SK-N-SH (cell line): ENCODE measurements around the gene SLC22A7. TPM values are rescaled to one million over a fixed set of nuclear protein-coding genes. Genes with fewer than 3 reads are reported as not detected.

ENCODE experiments used
- CTCF ChIA-PET: fragments of 300-600, 350-600 bp; formaldehyde crosslinking; extraction: SDS; loops from one replicate; lab custom pipeline; 2021; lab: Yijun Ruan, JAX
- POLR2A ChIA-PET: fragments of 350-600 bp; sonication (Branson Sonifier 250); formaldehyde crosslinking; extraction: SDS; loops from one replicate; lab custom pipeline; 2020; ENCODE audit warnings: antibody characterized with exemption, inconsistent platforms; lab: Yijun Ruan, JAX
- DNase-seq: peaks from one replicate; pipeline ENCODE4 v3.0.0; 2012
- H2AFZ ChIP-seq: fragments of 200-600 bp; sonication (generic); 2 replicates; pipeline ENCODE4 v1.8.1; 2016; ENCODE audit warnings: antibody characterized with exemption, mild to moderate bottlenecking, low read depth
- H3F3A ChIP-seq: fragments of 200-600 bp; sonication (generic); replicated peaks from 2 replicates; pipeline ENCODE3; 2016; ENCODE audit warnings: antibody characterized with exemption, mild to moderate bottlenecking; ENCODE audit not compliant: insufficient read depth
- H3K27ac ChIP-seq, 2 experiments: fragments of 200-500 bp in 1 of 2; fragments of 200-600 bp in 1 of 2; sonication (Bioruptor generic) in 1 of 2; sonication (generic), shearing (Covaris generic) in 1 of 2; 2 replicates each; pipeline versions ENCODE4 v1.5.1 to v1.6.1; 2014 to 2016; ENCODE audit warnings: low read depth in 2 of 2, inconsistent platforms in 1 of 2, low read length in 1 of 2, mild to moderate bottlenecking in 1 of 2, mixed read lengths in 1 of 2
- H3K27me3 ChIP-seq: fragments of 200-600 bp; sonication (generic), shearing (Covaris generic); 2 replicates; pipeline ENCODE4 v1.6.1; 2016; ENCODE audit warnings: mixed run types; ENCODE audit not compliant: insufficient read depth
- H3K36me3 ChIP-seq, 2 experiments: fragments of 200-500 bp in 1 of 2; fragments of 200-600 bp in 1 of 2; sonication (Bioruptor generic) in 1 of 2; sonication (generic) in 1 of 2; replicated peaks in 1 of 2; 2 replicates each; pipeline versions ENCODE3 to v1.5.1; 2014 to 2016; ENCODE audit warnings: low read length in 1 of 2, mild to moderate bottlenecking in 1 of 2; ENCODE audit not compliant: insufficient read depth in 2 of 2, control insufficient read depth in 1 of 2
- H3K4me1 ChIP-seq, 2 experiments: fragments of 200-500 bp in 1 of 2; fragments of 200-600 bp in 1 of 2; sonication (Bioruptor generic) in 1 of 2; sonication (generic), shearing (Covaris generic) in 1 of 2; 2 replicates each; pipeline versions ENCODE4 v1.5.1 to v1.6.1; 2014 to 2016; ENCODE audit warnings: low read depth in 1 of 2, low read length in 1 of 2, mixed run types in 1 of 2; ENCODE audit not compliant: insufficient read depth in 2 of 2, control insufficient read depth in 1 of 2
- H3K4me2 ChIP-seq: fragments of 200-600 bp; sonication (generic), shearing (Covaris generic); 2 replicates; pipeline ENCODE4 v1.6.1; 2017; ENCODE audit warnings: mixed run types
- H3K4me3 ChIP-seq, 2 experiments: fragments of 200-500 bp in 1 of 2; fragments of 200-600 bp in 1 of 2; sonication (Bioruptor generic) in 1 of 2; sonication (generic), shearing (Covaris generic) in 1 of 2; 2 replicates each; pipeline versions ENCODE4 v1.5.1 to v1.8.1; 2014 to 2016; ENCODE audit warnings: low read depth in 2 of 2, inconsistent platforms in 1 of 2, low read length in 1 of 2, mild to moderate bottlenecking in 1 of 2, mixed read lengths in 1 of 2, moderate library complexity in 1 of 2
- H3K79me2 ChIP-seq: fragments of 200-600 bp; sonication (generic); 2 replicates; pipeline ENCODE4 v1.8.1; 2017; ENCODE audit warnings: mild to moderate bottlenecking; ENCODE audit not compliant: insufficient read depth
- H3K9ac ChIP-seq: fragments of 200-600 bp; sonication (generic); 2 replicates; pipeline ENCODE4 v1.6.1; 2017; ENCODE audit warnings: mixed run types
- H3K9me2 ChIP-seq: fragments of 200-600 bp; sonication (generic); 2 replicates; pipeline ENCODE4 v1.6.1; 2017; ENCODE audit warnings: mixed run types
- H3K9me3 ChIP-seq: fragments of 200-600 bp; sonication (generic); 2 replicates; pipeline ENCODE4 v1.6.1; 2017; ENCODE audit warnings: mixed run types, mild to moderate bottlenecking, moderate library complexity
- H4K20me1 ChIP-seq: fragments of 200-600 bp; sonication (generic); 2 replicates; pipeline ENCODE4 v1.6.1; 2017; ENCODE audit warnings: mild to moderate bottlenecking, mixed run types; ENCODE audit not compliant: insufficient read depth
- CHD2 ChIP-seq: fragments of 150-350 bp; IDR thresholded peaks from 2 replicates; pipeline ENCODE4 v1.6.1; 2018; ENCODE audit warnings: low read length; ENCODE audit not compliant: partially characterized antibody
- EP300 ChIP-seq, 2 experiments: IDR thresholded peaks; 2 replicates each; pipeline versions ENCODE4 v1.4.0 to v1.6.1; 2012; ENCODE audit warnings: borderline replicate concordance in 1 of 2, low read depth in 1 of 2, low read length in 1 of 2
- FOSL2 ChIP-seq: IDR thresholded peaks from 2 replicates; pipeline ENCODE4 v1.4.0; 2012; ENCODE audit warnings: low read depth, mild to moderate bottlenecking, moderate library complexity, borderline replicate concordance
- FOXJ3 ChIP-seq: sonication (generic); formaldehyde crosslinking; IDR thresholded peaks from 2 replicates; pipeline ENCODE4 v1.5.1; 2020; ENCODE audit warnings: mild to moderate bottlenecking, missing genetic modification reagents
- GABPA ChIP-seq: IDR thresholded peaks from 2 replicates; pipeline ENCODE4 v1.4.0; 2012; ENCODE audit warnings: low read depth, mild to moderate bottlenecking
- MEF2A ChIP-seq: IDR thresholded peaks from 2 replicates; pipeline ENCODE4 v1.4.0; 2012; ENCODE audit warnings: low read depth, borderline replicate concordance
- MXI1 ChIP-seq: IDR thresholded peaks from 2 replicates; pipeline ENCODE4 v1.6.1; 2012; ENCODE audit warnings: mild to moderate bottlenecking, low read depth, low read length, improper control_type of control experiment
- NRF1 ChIP-seq: IDR thresholded peaks from 2 replicates; pipeline ENCODE4 v1.6.1; 2012; ENCODE audit warnings: low read depth, mild to moderate bottlenecking, low read length
- RCOR1 ChIP-seq: fragments of 150-350 bp; IDR thresholded peaks from 2 replicates; pipeline ENCODE4 v1.6.1; 2017; ENCODE audit warnings: antibody characterized with exemption, low read length
- TCF12 ChIP-seq: IDR thresholded peaks from 2 replicates; pipeline ENCODE4 v1.4.0; 2012
- YY1 ChIP-seq: IDR thresholded peaks from 2 replicates; pipeline ENCODE4 v1.4.0; 2012; ENCODE audit warnings: low read depth, mild to moderate bottlenecking
- WGBS: methylation state at CpG from one replicate; pipeline ENCODE4 v1.1.6; 2017; ENCODE audit warnings: low lambda C conversion rate; 5-methylcytosine and 5-hydroxymethylcytosine counted together
- polyA plus RNA-seq, 3 experiments: library from polyadenylated mRNA; depleted of rRNA; stranded (reverse); fragments of >200 nt; gene quantifications; 2 replicates each; pipeline ENCODE4 v1.2.3, GENCODE V29; 2012
- TF ChIP-seq, protein P1 (sequence below): IDR thresholded peaks from 2 replicates; pipeline ENCODE4 v1.6.1; 2012; ENCODE audit warnings: mild to moderate bottlenecking, low read depth, low read length, moderate library complexity
- TF ChIP-seq, protein P2 (sequence below): IDR thresholded peaks from 2 replicates; pipeline ENCODE4; 2012
- TF ChIP-seq, protein P3 (sequence below): IDR thresholded peaks from 2 replicates; pipeline ENCODE4 v1.4.0; 2012; ENCODE audit warnings: low read depth, borderline replicate concordance
- TF ChIP-seq, protein P4 (sequence below): IDR thresholded peaks from 2 replicates; pipeline ENCODE4 v1.4.0; 2012; ENCODE audit warnings: low read depth
- TF ChIP-seq, protein P5 (sequence below): IDR thresholded peaks from 2 replicates; pipeline ENCODE4 v1.4.0; 2012; ENCODE audit warnings: low read depth, borderline replicate concordance

Gene SLC22A7
- polyA plus RNA-seq, 1 of the 3 experiments (the other 2 are of a cell fraction), result not detected

DNA sequence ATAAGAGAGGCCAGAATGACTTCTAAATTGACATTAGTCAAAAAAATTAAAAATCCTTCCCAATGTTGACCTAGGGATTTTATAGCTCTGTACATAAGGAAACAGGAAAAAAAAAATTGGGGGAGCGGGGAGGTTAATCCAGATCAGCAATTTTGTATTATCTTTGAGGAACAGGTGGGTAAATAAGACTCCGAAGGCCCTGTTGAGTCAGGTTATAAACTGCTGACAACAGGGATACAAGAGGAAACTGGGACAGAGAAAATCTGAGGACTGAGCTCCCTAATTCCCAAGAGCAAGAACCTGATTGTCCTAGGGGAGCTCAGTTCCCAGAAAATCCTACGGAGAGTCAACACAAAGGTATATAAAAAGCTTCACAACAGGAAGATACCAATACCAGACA, 37.4 kb downstream of the SLC22A7 start:
- DNase-seq, result no peak
- TF ChIP-seq YY1 (no peak), EP300 (IDR thresholded peaks at IDR 0.05; ENCODE audit: borderline replicate concordance in 1 of 2, low read depth in 1 of 2, low read length in 1 of 2) (no peak), CHD2 (no peak)
- Histone ChIP-seq H3F3A (peaks cover 6% of the 10 kb centered on the region), H3K4me2 (no peak overlapping the region), H3K9me2 (no peaks in the 10 kb centered on the region), H2AFZ (no peak overlapping the region), H3K27ac (no peak overlapping the region), H3K79me2 (no peaks in the 10 kb centered on the region), H4K20me1 (no peaks in the 10 kb centered on the region), H3K27me3 (no peaks in the 10 kb centered on the region), H3K9me3 (no peaks in the 10 kb centered on the region), H3K4me1 (no peaks in the 10 kb centered on the region), H3K4me3 (no peak overlapping the region), H3K36me3 (peaks cover 20 to 39% of the 10 kb centered on the region in 2 experiments), H3K9ac (no peak overlapping the region)
- POLR2A ChIA-PET, result no interaction called here
- 94% methylated on average over 3 of the region's 3 CpGs for WGBS
- CTCF ChIA-PET, result interaction anchor here (0.6 to 1.8 kb wide), 6 partner anchors 11 to 160 kb away, joined by 3 to 8 read pairs (median 6); no protein-coding TSS in a partner anchor

DNA sequence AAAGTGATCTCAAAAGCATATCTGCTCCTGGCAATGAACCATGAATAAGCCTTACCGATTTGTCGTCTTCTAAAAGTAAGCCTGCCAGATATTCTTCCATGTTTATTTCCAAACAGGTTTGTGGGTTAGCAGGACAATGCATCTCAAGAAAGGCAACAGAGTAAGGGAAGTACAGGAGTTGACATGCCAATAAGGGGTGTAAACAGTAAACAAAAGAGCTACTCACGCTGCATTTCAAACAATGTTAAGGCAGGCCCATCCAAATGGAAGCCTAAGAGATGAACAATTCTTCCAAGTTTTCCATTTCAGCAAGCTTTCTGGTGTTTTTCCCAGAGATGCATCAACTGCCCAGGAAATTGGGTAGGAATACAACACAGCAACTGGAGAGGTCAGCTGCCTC, 38.3 kb downstream of the SLC22A7 start:
- H3K9ac ChIP-seq, result no peak overlapping the region
- no peaks in the 10 kb centered on the region for H3K9me3 ChIP-seq
- H2AFZ ChIP-seq, result no peak overlapping the region
- no peaks in the 10 kb centered on the region for H3K27me3 ChIP-seq
- no peaks in the 10 kb centered on the region for H3K9me2 ChIP-seq
- peaks cover 28 to 44% of the 10 kb centered on the region in 2 experiments for H3K36me3 ChIP-seq
- peaks cover 6% of the 10 kb centered on the region for H3F3A ChIP-seq
- H3K79me2 ChIP-seq, result no peaks in the 10 kb centered on the region
- H3K4me3 ChIP-seq, result no peak overlapping the region
- WGBS, result 94% methylated on average over 3 of the region's 3 CpGs
- H3K27ac ChIP-seq, result no peak overlapping the region
- TF ChIP-seq, protein P1, sequence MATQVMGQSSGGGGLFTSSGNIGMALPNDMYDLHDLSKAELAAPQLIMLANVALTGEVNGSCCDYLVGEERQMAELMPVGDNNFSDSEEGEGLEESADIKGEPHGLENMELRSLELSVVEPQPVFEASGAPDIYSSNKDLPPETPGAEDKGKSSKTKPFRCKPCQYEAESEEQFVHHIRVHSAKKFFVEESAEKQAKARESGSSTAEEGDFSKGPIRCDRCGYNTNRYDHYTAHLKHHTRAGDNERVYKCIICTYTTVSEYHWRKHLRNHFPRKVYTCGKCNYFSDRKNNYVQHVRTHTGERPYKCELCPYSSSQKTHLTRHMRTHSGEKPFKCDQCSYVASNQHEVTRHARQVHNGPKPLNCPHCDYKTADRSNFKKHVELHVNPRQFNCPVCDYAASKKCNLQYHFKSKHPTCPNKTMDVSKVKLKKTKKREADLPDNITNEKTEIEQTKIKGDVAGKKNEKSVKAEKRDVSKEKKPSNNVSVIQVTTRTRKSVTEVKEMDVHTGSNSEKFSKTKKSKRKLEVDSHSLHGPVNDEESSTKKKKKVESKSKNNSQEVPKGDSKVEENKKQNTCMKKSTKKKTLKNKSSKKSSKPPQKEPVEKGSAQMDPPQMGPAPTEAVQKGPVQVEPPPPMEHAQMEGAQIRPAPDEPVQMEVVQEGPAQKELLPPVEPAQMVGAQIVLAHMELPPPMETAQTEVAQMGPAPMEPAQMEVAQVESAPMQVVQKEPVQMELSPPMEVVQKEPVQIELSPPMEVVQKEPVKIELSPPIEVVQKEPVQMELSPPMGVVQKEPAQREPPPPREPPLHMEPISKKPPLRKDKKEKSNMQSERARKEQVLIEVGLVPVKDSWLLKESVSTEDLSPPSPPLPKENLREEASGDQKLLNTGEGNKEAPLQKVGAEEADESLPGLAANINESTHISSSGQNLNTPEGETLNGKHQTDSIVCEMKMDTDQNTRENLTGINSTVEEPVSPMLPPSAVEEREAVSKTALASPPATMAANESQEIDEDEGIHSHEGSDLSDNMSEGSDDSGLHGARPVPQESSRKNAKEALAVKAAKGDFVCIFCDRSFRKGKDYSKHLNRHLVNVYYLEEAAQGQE, result no peak
- TF ChIP-seq GABPA (no peak), FOXJ3 (CRISPR knock-in tag) (no peak), RCOR1 (no peak), NRF1 (no peak), MEF2A (no peak), MXI1 (no peak), YY1 (no peak), TCF12 (no peak), FOSL2 (no peak)
- TF ChIP-seq, protein P2, sequence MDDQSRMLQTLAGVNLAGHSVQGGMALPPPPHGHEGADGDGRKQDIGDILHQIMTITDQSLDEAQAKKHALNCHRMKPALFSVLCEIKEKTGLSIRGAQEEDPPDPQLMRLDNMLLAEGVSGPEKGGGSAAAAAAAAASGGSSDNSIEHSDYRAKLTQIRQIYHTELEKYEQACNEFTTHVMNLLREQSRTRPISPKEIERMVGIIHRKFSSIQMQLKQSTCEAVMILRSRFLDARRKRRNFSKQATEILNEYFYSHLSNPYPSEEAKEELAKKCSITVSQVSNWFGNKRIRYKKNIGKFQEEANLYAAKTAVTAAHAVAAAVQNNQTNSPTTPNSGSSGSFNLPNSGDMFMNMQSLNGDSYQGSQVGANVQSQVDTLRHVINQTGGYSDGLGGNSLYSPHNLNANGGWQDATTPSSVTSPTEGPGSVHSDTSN, result no peak
- TF ChIP-seq, protein P3, sequence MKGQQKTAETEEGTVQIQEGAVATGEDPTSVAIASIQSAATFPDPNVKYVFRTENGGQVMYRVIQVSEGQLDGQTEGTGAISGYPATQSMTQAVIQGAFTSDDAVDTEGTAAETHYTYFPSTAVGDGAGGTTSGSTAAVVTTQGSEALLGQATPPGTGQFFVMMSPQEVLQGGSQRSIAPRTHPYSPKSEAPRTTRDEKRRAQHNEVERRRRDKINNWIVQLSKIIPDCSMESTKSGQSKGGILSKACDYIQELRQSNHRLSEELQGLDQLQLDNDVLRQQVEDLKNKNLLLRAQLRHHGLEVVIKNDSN, result no peak
- TF ChIP-seq, protein P4, sequence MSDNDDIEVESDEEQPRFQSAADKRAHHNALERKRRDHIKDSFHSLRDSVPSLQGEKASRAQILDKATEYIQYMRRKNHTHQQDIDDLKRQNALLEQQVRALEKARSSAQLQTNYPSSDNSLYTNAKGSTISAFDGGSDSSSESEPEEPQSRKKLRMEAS, result no peak
- TF ChIP-seq, protein P5, sequence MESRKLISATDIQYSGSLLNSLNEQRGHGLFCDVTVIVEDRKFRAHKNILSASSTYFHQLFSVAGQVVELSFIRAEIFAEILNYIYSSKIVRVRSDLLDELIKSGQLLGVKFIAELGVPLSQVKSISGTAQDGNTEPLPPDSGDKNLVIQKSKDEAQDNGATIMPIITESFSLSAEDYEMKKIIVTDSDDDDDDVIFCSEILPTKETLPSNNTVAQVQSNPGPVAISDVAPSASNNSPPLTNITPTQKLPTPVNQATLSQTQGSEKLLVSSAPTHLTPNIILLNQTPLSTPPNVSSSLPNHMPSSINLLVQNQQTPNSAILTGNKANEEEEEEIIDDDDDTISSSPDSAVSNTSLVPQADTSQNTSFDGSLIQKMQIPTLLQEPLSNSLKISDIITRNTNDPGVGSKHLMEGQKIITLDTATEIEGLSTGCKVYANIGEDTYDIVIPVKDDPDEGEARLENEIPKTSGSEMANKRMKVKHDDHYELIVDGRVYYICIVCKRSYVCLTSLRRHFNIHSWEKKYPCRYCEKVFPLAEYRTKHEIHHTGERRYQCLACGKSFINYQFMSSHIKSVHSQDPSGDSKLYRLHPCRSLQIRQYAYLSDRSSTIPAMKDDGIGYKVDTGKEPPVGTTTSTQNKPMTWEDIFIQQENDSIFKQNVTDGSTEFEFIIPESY, result no peak
- DNase-seq, result no peak
- H4K20me1 ChIP-seq, result no peaks in the 10 kb centered on the region
- CTCF ChIA-PET, result interaction anchor here (1.1 to 1.7 kb wide), 5 partner anchors 18 to 272 kb away, joined by 3 to 8 read pairs (median 4); partner anchors contain the start of gene DNPH1
- no peak overlapping the region for H3K4me2 ChIP-seq
- POLR2A ChIA-PET, result no interaction called here
- H3K4me1 ChIP-seq, result no peaks in the 10 kb centered on the region
